NCI-H345 (cell line): ENCODE results near the gene SLC6A5.

Experiments
- DNase-seq: peaks from one replicate; lab custom pipeline; 2025; lab: John Stamatoyannopoulos, UW

Gene SLC6A5

GRCh38 chr11:20669820-20670684 lies 70.6 kb downstream of the SLC6A5 start:
- peak; percentile 43 for DNase-seq

GRCh38 chr11:20670932-20671403 lies 71.6 kb downstream of the SLC6A5 start:
- DNase-seq: peak; percentile 35

- peak; percentile 79 for DNase-seq
Observed at GRCh38 chr11:20671856-20672546, 72.6 kb downstream of the SLC6A5 start.

GRCh38 chr11:20672575-20672974 lies 73.2 kb downstream of the SLC6A5 start:
- DNase-seq: peak; percentile 50

- no peak for DNase-seq
Observed at GRCh38 chr11:20676658-20677057, 77.2 kb downstream of the SLC6A5 start.

- peak; percentile 22 for DNase-seq
Observed at GRCh38 chr11:20688761-20689160, 89.4 kb downstream of the SLC6A5 start.

GRCh38 chr11:20707876-20708275 lies 108.5 kb downstream of the SLC6A5 start:
- peak; percentile 34 for DNase-seq
